Kidney epithelial cell (primary cell): Measurements from ENCODE around the gene HOMER3. TPM values are rescaled to one million over a fixed set of nuclear protein-coding genes. Genes with fewer than 3 reads are reported as not detected.

Experiments
- DNase-seq: peaks from one replicate; pipeline ENCODE4 v3.0.0-alpha.2; 2010; ENCODE audit warnings: low read depth
- H3K27me3 ChIP-seq: 2 replicates; pipeline ENCODE4 v1.6.0; 2011; ENCODE audit warnings: low read length; ENCODE audit not compliant: control insufficient read depth, insufficient read depth
- H3K36me3 ChIP-seq: 2 replicates; pipeline ENCODE4 v1.5.1; 2011; ENCODE audit warnings: low read length; ENCODE audit not compliant: control insufficient read depth, insufficient read depth
- H3K4me3 ChIP-seq: 2 replicates; pipeline ENCODE4 v1.5.1; 2011; ENCODE audit warnings: low read depth, mild to moderate bottlenecking, control low read depth, low read length
- total RNA-seq: library from RNA; depleted of rRNA; stranded (reverse); fragments of >200 nt; gene quantifications from 2 replicates; pipeline ENCODE4 v1.2.3, GENCODE V29; 2015
- TF ChIP-seq, protein P1 (sequence below): IDR thresholded peaks from 2 replicates; pipeline ENCODE4 v1.5.1; 2011; ENCODE audit warnings: mild to moderate bottlenecking, moderate library complexity, low read length, control low read depth, inconsistent platforms; ENCODE audit not compliant: insufficient read depth, poor library complexity, severe bottlenecking

Gene HOMER3
- total RNA-seq, 1 donor from 2014 or later: 109 TPM

- H3K36me3 ChIP-seq: no peaks in the 10 kb centered on the region
- TF ChIP-seq, protein P1, sequence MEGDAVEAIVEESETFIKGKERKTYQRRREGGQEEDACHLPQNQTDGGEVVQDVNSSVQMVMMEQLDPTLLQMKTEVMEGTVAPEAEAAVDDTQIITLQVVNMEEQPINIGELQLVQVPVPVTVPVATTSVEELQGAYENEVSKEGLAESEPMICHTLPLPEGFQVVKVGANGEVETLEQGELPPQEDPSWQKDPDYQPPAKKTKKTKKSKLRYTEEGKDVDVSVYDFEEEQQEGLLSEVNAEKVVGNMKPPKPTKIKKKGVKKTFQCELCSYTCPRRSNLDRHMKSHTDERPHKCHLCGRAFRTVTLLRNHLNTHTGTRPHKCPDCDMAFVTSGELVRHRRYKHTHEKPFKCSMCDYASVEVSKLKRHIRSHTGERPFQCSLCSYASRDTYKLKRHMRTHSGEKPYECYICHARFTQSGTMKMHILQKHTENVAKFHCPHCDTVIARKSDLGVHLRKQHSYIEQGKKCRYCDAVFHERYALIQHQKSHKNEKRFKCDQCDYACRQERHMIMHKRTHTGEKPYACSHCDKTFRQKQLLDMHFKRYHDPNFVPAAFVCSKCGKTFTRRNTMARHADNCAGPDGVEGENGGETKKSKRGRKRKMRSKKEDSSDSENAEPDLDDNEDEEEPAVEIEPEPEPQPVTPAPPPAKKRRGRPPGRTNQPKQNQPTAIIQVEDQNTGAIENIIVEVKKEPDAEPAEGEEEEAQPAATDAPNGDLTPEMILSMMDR: no peak
- H3K27me3 ChIP-seq: no peaks in the 10 kb centered on the region
- no peak overlapping the region for H3K4me3 ChIP-seq
- no peak for DNase-seq
Measured at GRCh38 chr19:18912933-18913332, 28.1 kb downstream of the HOMER3 start.

DNA sequence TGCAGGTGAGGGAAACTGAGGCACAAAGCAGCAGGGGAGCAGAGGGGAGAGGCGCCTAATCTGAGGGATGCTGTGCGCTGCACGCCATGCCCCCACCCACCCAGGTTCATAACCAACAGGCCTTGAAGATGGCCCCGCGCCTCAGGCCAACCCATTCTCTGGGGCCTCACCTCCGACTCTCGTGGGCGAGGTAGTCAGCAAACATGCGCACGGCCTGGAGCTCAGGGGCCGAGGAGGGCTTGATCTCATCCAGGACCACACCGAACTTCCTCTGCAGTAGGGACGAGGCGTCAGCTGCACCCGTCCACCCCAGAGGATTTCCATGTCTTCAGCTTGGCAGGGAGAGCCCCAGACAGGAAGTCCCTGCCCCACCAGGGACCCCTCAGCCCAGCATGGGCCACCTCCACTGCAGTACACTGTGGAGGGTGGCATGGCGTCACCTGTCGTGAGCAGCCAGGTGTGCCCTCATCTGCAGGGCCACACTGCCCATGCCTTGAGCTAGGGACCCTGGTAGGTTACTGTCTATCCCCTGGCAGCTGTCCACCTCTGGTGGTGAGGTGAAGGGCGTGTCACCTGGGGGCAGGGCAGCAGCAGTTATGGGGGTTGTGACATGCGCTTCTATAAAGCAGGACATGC is 30.1 kb downstream of the HOMER3 start:
- no peaks in the 10 kb centered on the region for H3K36me3 ChIP-seq
- no peak overlapping the region for H3K4me3 ChIP-seq
- H3K27me3 ChIP-seq: no peaks in the 10 kb centered on the region
- TF ChIP-seq, protein P1: no peak
- DNase-seq: no peak

GRCh38 chr19:18910010-18910409 is 31.0 kb downstream of the HOMER3 start:
- peaks cover 2% of the 10 kb centered on the region for H3K36me3 ChIP-seq
- no peak overlapping the region for H3K4me3 ChIP-seq
- TF ChIP-seq, protein P1: no peak
- no peaks in the 10 kb centered on the region for H3K27me3 ChIP-seq
- DNase-seq: no peak

GRCh38 chr19:18908917-18909619 is 31.9 kb downstream of the HOMER3 start:
- H3K36me3 ChIP-seq: peaks cover 2% of the 10 kb centered on the region
- DNase-seq: no peak
- H3K4me3 ChIP-seq: no peak overlapping the region
- TF ChIP-seq, protein P1: no peak
- no peaks in the 10 kb centered on the region for H3K27me3 ChIP-seq

- Histone ChIP-seq H3K36me3 (peaks cover 2% of the 10 kb centered on the region), H3K4me3 (no peak overlapping the region), H3K27me3 (no peaks in the 10 kb centered on the region)
- no peak for DNase-seq
- TF ChIP-seq, protein P1: no peak
Measured at GRCh38 chr19:18906605-18907519, 34.2 kb downstream of the HOMER3 start.
